Activated B cell treated with CpG ODN at 0.5 μM for 24 hours (primary cell): ENCODE results near the gene UTP11. TPM values are rescaled to one million over a fixed set of nuclear protein-coding genes. Genes with fewer than 3 reads are reported as not detected.
A peak's percentile ranks its signal among the peaks of the same experiment; 100 is the strongest.

Source experiments
- ATAC-seq: fragments of 200-7000 bp; cut with Tn5 transposase; one replicate; pipeline ENCODE4 v1.10.0; 2021; ENCODE audit warnings: low read depth, mild to moderate bottlenecking, moderate library complexity
- CTCF ChIA-PET: fragments of 350-600 bp; sonication (Branson Sonifier 250); formaldehyde crosslinking; loops from one replicate; lab custom pipeline; 2021; ENCODE audit warnings: antibody characterized with exemption; lab: Charles Lee
- POLR2A ChIA-PET: fragments of 350-600 bp; sonication (Branson Sonifier 250); formaldehyde crosslinking; loops from one replicate; lab custom pipeline; 2021; ENCODE audit warnings: antibody characterized with exemption; lab: Charles Lee
- DNase-seq: peaks from one replicate; pipeline ENCODE4 v3.0.0; 2022
- H3K27ac Mint-ChIP-seq: one replicate; pipeline ENCODE4 v1.8.0; 2020; ENCODE audit warnings: mixed read lengths
- H3K27me3 Mint-ChIP-seq: one replicate; pipeline ENCODE4 v1.8.0; 2021; ENCODE audit warnings: mixed read lengths
- H3K36me3 Mint-ChIP-seq: one replicate; pipeline ENCODE4 v1.8.0; 2021; ENCODE audit warnings: low read depth, mixed read lengths
- H3K4me1 Mint-ChIP-seq: one replicate; pipeline ENCODE4 v1.8.0; 2021; ENCODE audit warnings: mixed read lengths
- H3K4me3 Mint-ChIP-seq: one replicate; pipeline ENCODE4 v1.8.0; 2020; ENCODE audit warnings: mild to moderate bottlenecking, mixed read lengths
- H3K9me3 Mint-ChIP-seq: one replicate; pipeline ENCODE4 v1.8.0; 2020; ENCODE audit warnings: mixed read lengths
- intact Hi-C: fragments of 100-400 bp; cut with micrococcal nuclease; formaldehyde crosslinking; loops from one replicate; pipeline ENCODE4 v1.15.1; 2024
- total RNA-seq: library from RNA; stranded (reverse); gene quantifications from 2 replicates; pipeline ENCODE4 v1.2.3, GENCODE V29; 2022
- TF ChIP-seq, protein P1 (sequence below): fragments of 200-600 bp; IDR thresholded peaks from one replicate; pipeline ENCODE4 v1.8.0; 2022; ENCODE audit warnings: antibody characterized with exemption, mild to moderate bottlenecking

UTP11 gene
- total RNA-seq, 1 donor from 2014 or later: 26.1 TPM

DNA sequence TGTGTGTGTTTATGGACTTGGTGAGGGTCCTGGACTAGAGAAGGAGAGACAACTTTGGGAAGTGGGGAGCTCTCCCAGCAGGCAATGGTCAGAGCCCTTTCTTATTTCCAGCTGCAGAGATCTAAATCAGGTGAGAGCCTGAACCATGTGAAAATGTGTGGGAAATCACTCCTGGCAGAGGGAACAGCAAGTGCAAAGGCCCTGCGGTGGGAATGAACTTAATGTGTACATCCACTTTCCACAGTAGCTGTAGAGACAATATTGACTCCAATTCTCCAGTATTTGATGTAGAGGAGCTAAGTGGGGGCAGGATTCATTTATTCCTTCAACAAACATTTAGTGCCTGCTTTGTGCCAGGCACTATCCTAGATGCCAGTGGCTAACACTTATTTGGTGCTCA is 48.8 kb downstream of the UTP11 start:
- H3K4me1 Mint-ChIP-seq: peaks cover 30% of the 10 kb centered on the region
- POLR2A ChIA-PET: interaction anchor here (1.3 to 2.0 kb wide), 6 partner anchors 8 to 414 kb away, joined by 4 to 19 read pairs (median 8); partner anchors contain the start of genes POU3F1 and UTP11
- H3K9me3 Mint-ChIP-seq: no peaks in the 10 kb centered on the region
- H3K4me3 Mint-ChIP-seq: peak overlapping the region; percentile 61
- TF ChIP-seq, protein P1, sequence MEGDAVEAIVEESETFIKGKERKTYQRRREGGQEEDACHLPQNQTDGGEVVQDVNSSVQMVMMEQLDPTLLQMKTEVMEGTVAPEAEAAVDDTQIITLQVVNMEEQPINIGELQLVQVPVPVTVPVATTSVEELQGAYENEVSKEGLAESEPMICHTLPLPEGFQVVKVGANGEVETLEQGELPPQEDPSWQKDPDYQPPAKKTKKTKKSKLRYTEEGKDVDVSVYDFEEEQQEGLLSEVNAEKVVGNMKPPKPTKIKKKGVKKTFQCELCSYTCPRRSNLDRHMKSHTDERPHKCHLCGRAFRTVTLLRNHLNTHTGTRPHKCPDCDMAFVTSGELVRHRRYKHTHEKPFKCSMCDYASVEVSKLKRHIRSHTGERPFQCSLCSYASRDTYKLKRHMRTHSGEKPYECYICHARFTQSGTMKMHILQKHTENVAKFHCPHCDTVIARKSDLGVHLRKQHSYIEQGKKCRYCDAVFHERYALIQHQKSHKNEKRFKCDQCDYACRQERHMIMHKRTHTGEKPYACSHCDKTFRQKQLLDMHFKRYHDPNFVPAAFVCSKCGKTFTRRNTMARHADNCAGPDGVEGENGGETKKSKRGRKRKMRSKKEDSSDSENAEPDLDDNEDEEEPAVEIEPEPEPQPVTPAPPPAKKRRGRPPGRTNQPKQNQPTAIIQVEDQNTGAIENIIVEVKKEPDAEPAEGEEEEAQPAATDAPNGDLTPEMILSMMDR: no peak
- no peaks in the 10 kb centered on the region for H3K27me3 Mint-ChIP-seq
- intact Hi-C loops: loop anchor here (5.0 kb wide), 1 partner anchor 91 kb away; no protein-coding TSS in a partner anchor
- ATAC-seq: no peak
- DNase-seq: no peak
- H3K36me3 Mint-ChIP-seq: no peaks in the 10 kb centered on the region
- H3K27ac Mint-ChIP-seq: peak overlapping the region; percentile 56
- CTCF ChIA-PET: no interaction called here

DNA sequence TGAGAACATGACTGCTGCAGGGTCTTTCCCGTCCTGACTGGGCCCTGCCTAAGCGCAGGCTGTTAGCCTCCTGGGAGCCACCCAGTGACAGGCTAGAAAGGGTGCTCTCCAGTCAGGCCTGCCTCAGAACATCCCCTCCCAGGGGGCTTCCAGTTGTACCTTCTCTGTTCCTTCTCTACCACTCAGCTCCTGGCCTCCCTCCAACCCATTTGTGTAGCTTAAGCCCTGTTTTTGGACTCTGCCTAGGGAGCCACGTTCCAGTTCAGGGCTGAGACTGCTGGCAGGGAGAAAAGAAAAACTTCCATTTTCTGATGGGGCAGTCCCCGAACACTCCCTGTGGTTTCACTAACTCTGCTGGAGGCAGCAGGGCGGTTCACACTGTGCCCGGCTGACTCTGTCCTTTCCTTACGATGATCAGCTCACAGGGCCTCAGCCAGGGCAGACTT is 49.4 kb downstream of the UTP11 start:
- CTCF ChIA-PET: interaction anchor here (0.9 to 1.9 kb wide), 3 partner anchors 10 to 27 kb away, joined by 3 to 17 read pairs (median 4); partner anchors contain the start of gene POU3F1
- H3K4me3 Mint-ChIP-seq: peak overlapping the region; percentile 61
- TF ChIP-seq, protein P1: no peak

DNA sequence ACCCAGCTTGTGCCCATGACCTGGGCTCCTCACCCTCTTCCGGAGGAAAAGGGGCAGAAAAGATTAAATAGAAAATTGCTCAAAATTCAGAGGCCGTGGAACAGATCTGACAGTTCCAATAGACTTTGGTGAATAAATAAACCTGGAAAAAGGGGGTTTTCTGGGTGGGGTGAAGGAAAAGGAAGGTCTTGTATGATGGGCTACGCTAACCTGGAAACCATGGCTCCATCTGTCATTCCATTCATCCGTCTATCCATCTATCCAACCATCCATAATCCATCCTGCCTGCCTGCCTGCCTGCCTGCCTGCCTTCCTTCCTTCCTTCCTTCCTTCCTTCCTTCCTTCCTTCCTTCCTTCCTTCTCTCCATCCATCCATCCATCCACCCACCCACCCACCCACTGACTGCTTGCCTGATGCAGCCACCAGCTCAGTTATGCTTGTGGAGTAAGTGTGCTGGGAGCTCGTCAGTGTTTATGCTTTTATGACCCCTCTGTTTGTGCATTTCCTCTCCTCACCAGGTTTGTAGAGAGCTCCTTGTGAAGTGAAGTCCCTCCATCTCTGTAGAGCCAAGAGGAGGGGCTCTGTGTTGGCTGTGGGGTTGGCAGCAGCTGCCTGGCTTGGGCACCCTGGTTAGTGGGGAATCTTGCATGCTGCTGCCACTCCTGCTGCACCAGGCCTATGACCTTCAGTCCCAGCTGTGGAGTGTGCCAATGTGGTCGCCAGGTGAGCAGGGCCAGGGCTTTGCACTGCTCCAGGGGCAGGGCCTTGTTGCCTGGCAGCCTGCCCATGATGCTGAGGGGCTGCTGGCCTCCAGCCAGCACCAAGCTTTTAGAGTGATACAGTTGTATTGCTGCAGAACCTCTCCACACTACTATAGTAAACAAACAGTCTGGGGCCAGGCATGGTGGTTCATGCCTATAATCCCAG is 50.1 kb downstream of the UTP11 start:
- H3K27me3 Mint-ChIP-seq: no peaks in the 10 kb centered on the region
- H3K4me3 Mint-ChIP-seq: peak overlapping the region; percentile 61
- H3K36me3 Mint-ChIP-seq: no peaks in the 10 kb centered on the region
- TF ChIP-seq, protein P1: no peak
- peaks cover 30% of the 10 kb centered on the region for H3K4me1 Mint-ChIP-seq
- peak overlapping the region; percentile 88 for H3K27ac Mint-ChIP-seq
- ChIA-PET POLR2A (interaction anchor here (0.5 to 2.0 kb wide), 13 partner anchors 10 to 516 kb away, joined by 3 to 19 read pairs (median 7); partner anchors contain the start of genes POU3F1 and UTP11), CTCF (interaction anchor here (0.9 to 1.9 kb wide), 3 partner anchors 10 to 26 kb away, joined by 3 to 17 read pairs (median 4); partner anchors contain the start of gene POU3F1)
- intact Hi-C loops: loop anchor here (1.0 to 5.0 kb wide), 2 partner anchors 9 to 90 kb away; no protein-coding TSS in a partner anchor
- ATAC-seq: no peak
- H3K9me3 Mint-ChIP-seq: no peaks in the 10 kb centered on the region
- no peak for DNase-seq

More for the DNA sequence above, 49.4 kb downstream of the UTP11 start:
- intact Hi-C loops: loop anchor here (1.0 to 5.0 kb wide), 2 partner anchors 9 to 90 kb away; no protein-coding TSS in a partner anchor
- ATAC-seq (peak; percentile 89), DNase-seq (peak; percentile 33)
- no peaks in the 10 kb centered on the region for H3K27me3 Mint-ChIP-seq
- H3K9me3 Mint-ChIP-seq: no peaks in the 10 kb centered on the region
- H3K36me3 Mint-ChIP-seq: no peaks in the 10 kb centered on the region
- peaks cover 30% of the 10 kb centered on the region for H3K4me1 Mint-ChIP-seq
- H3K27ac Mint-ChIP-seq: peak overlapping the region; percentile 88
- POLR2A ChIA-PET: interaction anchor here (0.5 to 2.0 kb wide), 9 partner anchors 9 to 517 kb away, joined by 3 to 19 read pairs (median 7); partner anchors contain the start of genes POU3F1 and UTP11

DNA sequence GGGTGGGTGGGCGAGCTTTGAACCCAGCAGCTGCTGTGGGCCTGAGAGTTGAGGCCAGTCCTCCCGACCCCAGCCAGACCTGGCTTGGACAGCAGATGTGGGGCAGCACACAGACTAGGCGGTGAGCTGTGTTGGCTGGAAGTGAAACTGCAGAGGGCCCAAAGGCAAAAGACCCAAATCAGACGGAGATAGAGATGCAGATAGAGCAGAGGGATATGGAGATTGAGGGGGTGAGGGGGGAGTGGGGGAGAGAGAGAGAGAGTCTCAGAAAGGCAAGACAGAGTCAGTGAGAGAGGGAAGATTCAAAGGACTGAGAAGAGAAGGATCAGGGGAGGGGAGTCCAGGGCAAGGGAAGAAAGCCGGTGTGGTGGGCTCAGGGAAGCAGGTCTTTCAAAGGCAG is 51.1 kb downstream of the UTP11 start:
- Mint-ChIP-seq H3K27ac (no peak overlapping the region), H3K4me3 (no peak overlapping the region), H3K9me3 (no peaks in the 10 kb centered on the region), H3K4me1 (peaks cover 34% of the 10 kb centered on the region), H3K27me3 (no peaks in the 10 kb centered on the region), H3K36me3 (no peaks in the 10 kb centered on the region)
- intact Hi-C loops: loop anchor here (5.0 kb wide), 1 partner anchor 89 kb away; no protein-coding TSS in a partner anchor
- POLR2A ChIA-PET: interaction anchor here (0.6 to 1.1 kb wide), 5 partner anchors 9 to 412 kb away, joined by 3 to 10 read pairs (median 4); no protein-coding TSS in a partner anchor
- ATAC-seq (no peak), DNase-seq (no peak)
- TF ChIP-seq, protein P1: no peak
- CTCF ChIA-PET: interaction anchor here (1.9 kb wide), 1 partner anchor 9 kb away, joined by 17 read pairs; no protein-coding TSS in a partner anchor
